ENCODE measurements around the gene PTPN14.

DNA sequence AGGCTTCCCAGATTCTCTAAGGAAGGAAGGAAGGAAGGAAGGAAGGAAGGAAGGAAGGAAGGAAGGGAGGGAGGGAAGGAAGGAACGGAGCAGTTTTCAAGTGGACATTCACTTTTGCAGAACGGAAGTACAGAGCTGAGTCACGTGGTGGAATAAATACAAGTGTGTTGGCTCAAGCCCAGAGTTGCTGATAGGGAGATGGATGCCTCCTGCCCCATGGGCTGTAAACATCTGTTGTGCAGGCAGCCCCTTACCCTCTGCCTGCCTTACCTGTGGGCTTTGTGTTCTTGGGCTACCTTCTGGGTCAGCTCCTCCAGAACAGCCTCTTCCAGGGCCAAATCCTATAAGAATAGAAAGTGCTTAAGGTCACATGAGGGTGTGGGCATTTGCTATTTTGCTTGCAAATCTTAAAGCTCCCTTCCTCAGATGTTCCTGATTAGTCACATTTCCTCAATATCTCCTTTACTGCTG is 148.8 kb downstream of the PTPN14 start:
- TF ChIP-seq, protein P1, sequence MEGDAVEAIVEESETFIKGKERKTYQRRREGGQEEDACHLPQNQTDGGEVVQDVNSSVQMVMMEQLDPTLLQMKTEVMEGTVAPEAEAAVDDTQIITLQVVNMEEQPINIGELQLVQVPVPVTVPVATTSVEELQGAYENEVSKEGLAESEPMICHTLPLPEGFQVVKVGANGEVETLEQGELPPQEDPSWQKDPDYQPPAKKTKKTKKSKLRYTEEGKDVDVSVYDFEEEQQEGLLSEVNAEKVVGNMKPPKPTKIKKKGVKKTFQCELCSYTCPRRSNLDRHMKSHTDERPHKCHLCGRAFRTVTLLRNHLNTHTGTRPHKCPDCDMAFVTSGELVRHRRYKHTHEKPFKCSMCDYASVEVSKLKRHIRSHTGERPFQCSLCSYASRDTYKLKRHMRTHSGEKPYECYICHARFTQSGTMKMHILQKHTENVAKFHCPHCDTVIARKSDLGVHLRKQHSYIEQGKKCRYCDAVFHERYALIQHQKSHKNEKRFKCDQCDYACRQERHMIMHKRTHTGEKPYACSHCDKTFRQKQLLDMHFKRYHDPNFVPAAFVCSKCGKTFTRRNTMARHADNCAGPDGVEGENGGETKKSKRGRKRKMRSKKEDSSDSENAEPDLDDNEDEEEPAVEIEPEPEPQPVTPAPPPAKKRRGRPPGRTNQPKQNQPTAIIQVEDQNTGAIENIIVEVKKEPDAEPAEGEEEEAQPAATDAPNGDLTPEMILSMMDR (IDR thresholded peaks at IDR 0.05; ENCODE audit: borderline replicate concordance, extremely low read depth, low read length, poor library complexity, severe bottlenecking), result no peak
- no peak for TF ChIP-seq EZH2 (IDR thresholded peaks at IDR 0.05; ENCODE audit: borderline replicate concordance, low read depth, low read length, severe bottlenecking)
